ENCODE measurements around the gene PLCH2. TPM values are rescaled to one million over a fixed set of nuclear protein-coding genes. Genes with fewer than 3 reads are reported as not detected.

Gene PLCH2
- total and polyA plus RNA-seq, 2 of the 13 experiments (the other 11 are each of a cell fraction or from before 2014, with no cell fraction given) = 0.15 to 0.67 TPM

GRCh38 chr1:2493218-2493617, 17.1 kb downstream of the PLCH2 start:
- H4K20me1 ChIP-seq (ENCODE audit: insufficient read depth, low read length) = no peaks in the 10 kb centered on the region
- no peak overlapping the region for H2AFZ ChIP-seq (ENCODE audit: low read length)
- no peak for DNase-seq (ENCODE audit: low spot score)
- intact Hi-C loops (cut with micrococcal nuclease; ENCODE audit: unreplicated experiment) (no loop called here), in situ Hi-C loops (cut with HindIII; ENCODE audit: extremely low pct_ligation_motif_present, low pct_unique_long_range_greater_than_20kb) (no loop called here)
- peaks cover 32% of the 10 kb centered on the region for H3K4me1 ChIP-seq (ENCODE audit: insufficient read depth, low read length)
- ChIA-PET POLR2A (no interaction called here), CTCF (ENCODE audit: low intra/inter-chr PET ratio, low total read pairs) (no interaction called here)
- ATAC-seq = no peak
- H3K79me2 ChIP-seq (ENCODE audit: insufficient read depth, low read length) = no peaks in the 10 kb centered on the region
- no peak overlapping the region for H3K4me2 ChIP-seq (ENCODE audit: low read depth, low read length)
- no peak overlapping the region for H3K27ac ChIP-seq (ENCODE audit: extremely low read length, insufficient read depth, low read length)
- 4% methylated on average over 5 of the region's 19 CpGs for WGBS (ENCODE audit: low lambda C conversion rate)
- H3K27me3 ChIP-seq (ENCODE audit: control insufficient read depth in 1 of 2, insufficient read depth in 2 of 2, low read length in 2 of 2) = peaks cover 43 to 83% of the 10 kb centered on the region in 2 experiments
- no peaks in the 10 kb centered on the region for H3K36me3 ChIP-seq (replicated peaks in 1 of 2; ENCODE audit: control insufficient read depth in 1 of 2, insufficient read depth in 2 of 2, low read length in 2 of 2)
- no TSS peak for BruUV-seq (replicated peaks)
- no peak overlapping the region for H3K9ac ChIP-seq (ENCODE audit: insufficient read depth, low read depth, low read length)
- FAIRE-seq = no peak
- no peak overlapping the region for H3K4me3 ChIP-seq (replicated peaks in 1 of 3; ENCODE audit: insufficient read depth in 1 of 3, low read depth in 2 of 3, low read length in 3 of 3)
- H3K9me3 ChIP-seq (ENCODE audit: low read length) = peaks cover 8% of the 10 kb centered on the region; the same call in 1 of the 2 replicates
- TF ChIP-seq ZNF431 (CRISPR knock-in tag; IDR thresholded peaks at IDR 0.05; ENCODE audit: borderline replicate concordance, low read depth) (no peak), KLF13 (CRISPR knock-in tag; IDR thresholded peaks at IDR 0.05) (no peak), NFIC (IDR thresholded peaks at IDR 0.05; ENCODE audit: low read length) (no peak), TOE1 (CRISPR knock-in tag; IDR thresholded peaks at IDR 0.05) (no peak), TRIM24 (CRISPR knock-in tag; IDR thresholded peaks at IDR 0.05) (no peak), TGIF2 (CRISPR knock-in tag; IDR thresholded peaks at IDR 0.05) (no peak)
- TF ChIP-seq, protein P1, sequence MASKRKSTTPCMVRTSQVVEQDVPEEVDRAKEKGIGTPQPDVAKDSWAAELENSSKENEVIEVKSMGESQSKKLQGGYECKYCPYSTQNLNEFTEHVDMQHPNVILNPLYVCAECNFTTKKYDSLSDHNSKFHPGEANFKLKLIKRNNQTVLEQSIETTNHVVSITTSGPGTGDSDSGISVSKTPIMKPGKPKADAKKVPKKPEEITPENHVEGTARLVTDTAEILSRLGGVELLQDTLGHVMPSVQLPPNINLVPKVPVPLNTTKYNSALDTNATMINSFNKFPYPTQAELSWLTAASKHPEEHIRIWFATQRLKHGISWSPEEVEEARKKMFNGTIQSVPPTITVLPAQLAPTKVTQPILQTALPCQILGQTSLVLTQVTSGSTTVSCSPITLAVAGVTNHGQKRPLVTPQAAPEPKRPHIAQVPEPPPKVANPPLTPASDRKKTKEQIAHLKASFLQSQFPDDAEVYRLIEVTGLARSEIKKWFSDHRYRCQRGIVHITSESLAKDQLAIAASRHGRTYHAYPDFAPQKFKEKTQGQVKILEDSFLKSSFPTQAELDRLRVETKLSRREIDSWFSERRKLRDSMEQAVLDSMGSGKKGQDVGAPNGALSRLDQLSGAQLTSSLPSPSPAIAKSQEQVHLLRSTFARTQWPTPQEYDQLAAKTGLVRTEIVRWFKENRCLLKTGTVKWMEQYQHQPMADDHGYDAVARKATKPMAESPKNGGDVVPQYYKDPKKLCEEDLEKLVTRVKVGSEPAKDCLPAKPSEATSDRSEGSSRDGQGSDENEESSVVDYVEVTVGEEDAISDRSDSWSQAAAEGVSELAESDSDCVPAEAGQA (IDR thresholded peaks at IDR 0.05; ENCODE audit: low read depth) = no peak
- TF ChIP-seq, protein P1 (CRISPR knock-in tag; IDR thresholded peaks at IDR 0.05; ENCODE audit: borderline replicate concordance) = no peak
- TF ChIP-seq, protein P2, sequence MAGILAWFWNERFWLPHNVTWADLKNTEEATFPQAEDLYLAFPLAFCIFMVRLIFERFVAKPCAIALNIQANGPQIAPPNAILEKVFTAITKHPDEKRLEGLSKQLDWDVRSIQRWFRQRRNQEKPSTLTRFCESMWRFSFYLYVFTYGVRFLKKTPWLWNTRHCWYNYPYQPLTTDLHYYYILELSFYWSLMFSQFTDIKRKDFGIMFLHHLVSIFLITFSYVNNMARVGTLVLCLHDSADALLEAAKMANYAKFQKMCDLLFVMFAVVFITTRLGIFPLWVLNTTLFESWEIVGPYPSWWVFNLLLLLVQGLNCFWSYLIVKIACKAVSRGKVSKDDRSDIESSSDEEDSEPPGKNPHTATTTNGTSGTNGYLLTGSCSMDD (CRISPR knock-in tag; IDR thresholded peaks at IDR 0.05) = no peak
- TF ChIP-seq, protein P3, sequence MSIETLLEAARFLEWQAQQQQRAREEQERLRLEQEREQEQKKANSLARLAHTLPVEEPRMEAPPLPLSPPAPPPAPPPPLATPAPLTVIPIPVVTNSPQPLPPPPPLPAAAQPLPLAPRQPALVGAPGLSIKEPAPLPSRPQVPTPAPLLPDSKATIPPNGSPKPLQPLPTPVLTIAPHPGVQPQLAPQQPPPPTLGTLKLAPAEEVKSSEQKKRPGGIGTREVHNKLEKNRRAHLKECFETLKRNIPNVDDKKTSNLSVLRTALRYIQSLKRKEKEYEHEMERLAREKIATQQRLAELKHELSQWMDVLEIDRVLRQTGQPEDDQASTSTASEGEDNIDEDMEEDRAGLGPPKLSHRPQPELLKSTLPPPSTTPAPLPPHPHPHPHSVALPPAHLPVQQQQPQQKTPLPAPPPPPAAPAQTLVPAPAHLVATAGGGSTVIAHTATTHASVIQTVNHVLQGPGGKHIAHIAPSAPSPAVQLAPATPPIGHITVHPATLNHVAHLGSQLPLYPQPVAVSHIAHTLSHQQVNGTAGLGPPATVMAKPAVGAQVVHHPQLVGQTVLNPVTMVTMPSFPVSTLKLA (IDR thresholded peaks at IDR 0.05) = peak; percentile 38; the same call in 1 of the 2 replicates
- TF ChIP-seq, protein P4, sequence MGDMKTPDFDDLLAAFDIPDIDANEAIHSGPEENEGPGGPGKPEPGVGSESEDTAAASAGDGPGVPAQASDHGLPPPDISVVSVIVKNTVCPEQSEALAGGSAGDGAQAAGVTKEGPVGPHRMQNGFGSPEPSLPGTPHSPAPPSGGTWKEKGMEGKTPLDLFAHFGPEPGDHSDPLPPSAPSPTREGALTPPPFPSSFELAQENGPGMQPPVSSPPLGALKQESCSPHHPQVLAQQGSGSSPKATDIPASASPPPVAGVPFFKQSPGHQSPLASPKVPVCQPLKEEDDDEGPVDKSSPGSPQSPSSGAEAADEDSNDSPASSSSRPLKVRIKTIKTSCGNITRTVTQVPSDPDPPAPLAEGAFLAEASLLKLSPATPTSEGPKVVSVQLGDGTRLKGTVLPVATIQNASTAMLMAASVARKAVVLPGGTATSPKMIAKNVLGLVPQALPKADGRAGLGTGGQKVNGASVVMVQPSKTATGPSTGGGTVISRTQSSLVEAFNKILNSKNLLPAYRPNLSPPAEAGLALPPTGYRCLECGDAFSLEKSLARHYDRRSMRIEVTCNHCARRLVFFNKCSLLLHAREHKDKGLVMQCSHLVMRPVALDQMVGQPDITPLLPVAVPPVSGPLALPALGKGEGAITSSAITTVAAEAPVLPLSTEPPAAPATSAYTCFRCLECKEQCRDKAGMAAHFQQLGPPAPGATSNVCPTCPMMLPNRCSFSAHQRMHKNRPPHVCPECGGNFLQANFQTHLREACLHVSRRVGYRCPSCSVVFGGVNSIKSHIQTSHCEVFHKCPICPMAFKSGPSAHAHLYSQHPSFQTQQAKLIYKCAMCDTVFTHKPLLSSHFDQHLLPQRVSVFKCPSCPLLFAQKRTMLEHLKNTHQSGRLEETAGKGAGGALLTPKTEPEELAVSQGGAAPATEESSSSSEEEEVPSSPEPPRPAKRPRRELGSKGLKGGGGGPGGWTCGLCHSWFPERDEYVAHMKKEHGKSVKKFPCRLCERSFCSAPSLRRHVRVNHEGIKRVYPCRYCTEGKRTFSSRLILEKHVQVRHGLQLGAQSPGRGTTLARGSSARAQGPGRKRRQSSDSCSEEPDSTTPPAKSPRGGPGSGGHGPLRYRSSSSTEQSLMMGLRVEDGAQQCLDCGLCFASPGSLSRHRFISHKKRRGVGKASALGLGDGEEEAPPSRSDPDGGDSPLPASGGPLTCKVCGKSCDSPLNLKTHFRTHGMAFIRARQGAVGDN (CRISPR knock-in tag; IDR thresholded peaks at IDR 0.05) = 0 out of 2 replicates have a peak, but pooled peaks have one; percentile 7

Data from HepG2 (cell line).